ENCODE results near the gene COL4A3. TPM values are rescaled to one million over a fixed set of nuclear protein-coding genes. Genes with fewer than 3 reads are reported as not detected.

COL4A3 gene
- polyA plus RNA-seq, 3 donors: 0.03 TPM; not detected in 2

GRCh38 chr2:227337442-227337841 lies 173.0 kb downstream of the COL4A3 start:
- intact Hi-C loops (cut with micrococcal nuclease): no loop called here
- H3K36me3 Mint-ChIP-seq: peaks cover 48 to 80% of the 10 kb centered on the region in 2 donors

GRCh38 chr2:227339098-227339599 lies 174.7 kb downstream of the COL4A3 start:
- Histone ChIP-seq H3K4me2 (replicated peaks; ENCODE audit: extremely low read depth, low read length, poor library complexity, severe bottlenecking) (no peak overlapping the region), H3K9ac (ENCODE audit: insufficient read depth, low read length, poor library complexity, severe bottlenecking) (no peak overlapping the region), H3K27me3 (ENCODE audit: control insufficient read depth in 2 of 2, insufficient read depth in 2 of 2, low read length in 2 of 2) (no peaks in the 10 kb centered on the region), H3K79me2 (ENCODE audit: insufficient read depth, low read length) (no peaks in the 10 kb centered on the region), H3K36me3 (replicated peaks in 1 of 2; ENCODE audit: control insufficient read depth in 1 of 2, insufficient read depth in 2 of 2, low read length in 2 of 2) (peaks cover 31 to 68% of the 10 kb centered on the region in 2 donors), H3K9me3 (replicated peaks in 1 of 2; ENCODE audit: control insufficient read depth in 1 of 2, insufficient read depth in 1 of 2, low read length in 2 of 2) (no peaks in the 10 kb centered on the region), H3K27ac (ENCODE audit: low read depth in 1 of 2, low read length in 2 of 2) (no peak overlapping the region), H4K20me1 (ENCODE audit: insufficient read depth, low read length) (no peaks in the 10 kb centered on the region), H3K4me1 (ENCODE audit: control insufficient read depth in 1 of 2, insufficient read depth in 2 of 2, low read length in 2 of 2) (peaks cover 12 to 13% of the 10 kb centered on the region in 2 donors), H2AFZ (ENCODE audit: insufficient read depth, low read depth, low read length, poor library complexity, severe bottlenecking) (no peak overlapping the region), H3K4me3 (replicated peaks in 1 of 3; ENCODE audit: low read depth in 2 of 3, low read length in 3 of 3) (no peak overlapping the region)
- Mint-ChIP-seq H3K27ac (no peak overlapping the region), H3K36me3 (peaks cover 40 to 76% of the 10 kb centered on the region in 2 donors), H3K9me3 (no peaks in the 10 kb centered on the region), H3K4me1 (peaks cover 17% of the 10 kb centered on the region), H3K4me3 (no peak overlapping the region), H3K27me3 (ENCODE audit: low read depth in 3 of 3) (no peaks in the 10 kb centered on the region)
- WGBS (ENCODE audit: insufficient coverage): 100% methylated on average over 1 of the region's 2 CpGs
- DNase-seq: no peak
- intact Hi-C loops (cut with micrococcal nuclease): no loop called here
- TF ChIP-seq CTCF (IDR thresholded peaks at IDR 0.05): no peak

More at GRCh38 chr2:227337442-227337841, 173.0 kb downstream of the COL4A3 start:
- Mint-ChIP-seq H3K4me1 (peaks cover 17% of the 10 kb centered on the region), H3K27me3 (ENCODE audit: low read depth in 3 of 3) (no peaks in the 10 kb centered on the region), H3K27ac (no peak overlapping the region), H3K4me3 (no peak overlapping the region), H3K9me3 (no peaks in the 10 kb centered on the region)
- peaks cover 12 to 13% of the 10 kb centered on the region in 2 donors for H3K4me1 ChIP-seq (ENCODE audit: control insufficient read depth in 1 of 2, insufficient read depth in 2 of 2, low read length in 2 of 2)
- DNase-seq: no peak
- H3K27ac ChIP-seq (ENCODE audit: low read depth in 1 of 2, low read length in 2 of 2): no peak overlapping the region
- peaks cover 37 to 73% of the 10 kb centered on the region in 2 donors for H3K36me3 ChIP-seq (replicated peaks in 1 of 2; ENCODE audit: control insufficient read depth in 1 of 2, insufficient read depth in 2 of 2, low read length in 2 of 2)
- H3K27me3 ChIP-seq (ENCODE audit: control insufficient read depth in 2 of 2, insufficient read depth in 2 of 2, low read length in 2 of 2): no peaks in the 10 kb centered on the region
- H3K9me3 ChIP-seq (replicated peaks in 1 of 2; ENCODE audit: control insufficient read depth in 1 of 2, insufficient read depth in 1 of 2, low read length in 2 of 2): no peaks in the 10 kb centered on the region
- H3K9ac ChIP-seq (ENCODE audit: insufficient read depth, low read length, poor library complexity, severe bottlenecking): no peak overlapping the region
- no peak overlapping the region for H3K4me3 ChIP-seq (replicated peaks in 1 of 3; ENCODE audit: low read depth in 2 of 3, low read length in 3 of 3)
- WGBS (ENCODE audit: insufficient coverage): no CpG with 5 or more reads among the region's 2 CpGs
- no peaks in the 10 kb centered on the region for H3K79me2 ChIP-seq (ENCODE audit: insufficient read depth, low read length)
- no peak overlapping the region for H2AFZ ChIP-seq (ENCODE audit: insufficient read depth, low read depth, low read length, poor library complexity, severe bottlenecking)
- no peak for TF ChIP-seq CTCF (IDR thresholded peaks at IDR 0.05)
- no peaks in the 10 kb centered on the region for H4K20me1 ChIP-seq (ENCODE audit: insufficient read depth, low read length)
- no peak overlapping the region for H3K4me2 ChIP-seq (replicated peaks; ENCODE audit: extremely low read depth, low read length, poor library complexity, severe bottlenecking)
